ENCODE measurements around the gene HNRNPM.

The HNRNPM gene

DNA sequence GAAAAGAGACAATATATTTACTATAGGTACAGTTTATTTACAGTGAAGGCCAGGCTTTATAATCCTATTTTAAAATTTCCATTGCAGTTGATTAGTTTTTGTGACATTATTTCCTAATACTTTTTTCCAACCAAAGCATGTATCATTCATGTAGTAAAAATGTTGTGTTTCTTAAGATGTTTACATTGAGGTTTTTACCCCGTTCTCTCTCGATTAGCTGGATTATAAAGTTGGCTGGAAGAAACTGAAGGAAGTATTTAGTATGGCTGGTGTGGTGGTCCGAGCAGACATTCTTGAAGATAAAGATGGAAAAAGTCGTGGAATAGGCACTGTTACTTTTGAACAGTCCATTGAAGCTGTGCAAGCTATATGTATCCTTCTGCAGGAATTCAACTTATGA, 21.2 kb downstream of the HNRNPM start:
- TF ChIP-seq, protein P1, sequence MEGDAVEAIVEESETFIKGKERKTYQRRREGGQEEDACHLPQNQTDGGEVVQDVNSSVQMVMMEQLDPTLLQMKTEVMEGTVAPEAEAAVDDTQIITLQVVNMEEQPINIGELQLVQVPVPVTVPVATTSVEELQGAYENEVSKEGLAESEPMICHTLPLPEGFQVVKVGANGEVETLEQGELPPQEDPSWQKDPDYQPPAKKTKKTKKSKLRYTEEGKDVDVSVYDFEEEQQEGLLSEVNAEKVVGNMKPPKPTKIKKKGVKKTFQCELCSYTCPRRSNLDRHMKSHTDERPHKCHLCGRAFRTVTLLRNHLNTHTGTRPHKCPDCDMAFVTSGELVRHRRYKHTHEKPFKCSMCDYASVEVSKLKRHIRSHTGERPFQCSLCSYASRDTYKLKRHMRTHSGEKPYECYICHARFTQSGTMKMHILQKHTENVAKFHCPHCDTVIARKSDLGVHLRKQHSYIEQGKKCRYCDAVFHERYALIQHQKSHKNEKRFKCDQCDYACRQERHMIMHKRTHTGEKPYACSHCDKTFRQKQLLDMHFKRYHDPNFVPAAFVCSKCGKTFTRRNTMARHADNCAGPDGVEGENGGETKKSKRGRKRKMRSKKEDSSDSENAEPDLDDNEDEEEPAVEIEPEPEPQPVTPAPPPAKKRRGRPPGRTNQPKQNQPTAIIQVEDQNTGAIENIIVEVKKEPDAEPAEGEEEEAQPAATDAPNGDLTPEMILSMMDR (IDR thresholded peaks at IDR 0.05; ENCODE audit: low read depth, low read length, missing control alignments): no peak
- no peak for DNase-seq (ENCODE audit: extremely low read depth, low read depth)
- no peak overlapping the region for H3K4me3 ChIP-seq (replicated peaks; ENCODE audit: low read depth, low read length)

- no peak overlapping the region for H3K4me3 ChIP-seq (replicated peaks; ENCODE audit: low read depth, low read length)
- TF ChIP-seq, protein P1 (IDR thresholded peaks at IDR 0.05; ENCODE audit: low read depth, low read length, missing control alignments): no peak
- no peak for DNase-seq (ENCODE audit: extremely low read depth, low read depth)
Measured at GRCh38 chr19:8468124-8468523, 23.3 kb downstream of the HNRNPM start.

DNA sequence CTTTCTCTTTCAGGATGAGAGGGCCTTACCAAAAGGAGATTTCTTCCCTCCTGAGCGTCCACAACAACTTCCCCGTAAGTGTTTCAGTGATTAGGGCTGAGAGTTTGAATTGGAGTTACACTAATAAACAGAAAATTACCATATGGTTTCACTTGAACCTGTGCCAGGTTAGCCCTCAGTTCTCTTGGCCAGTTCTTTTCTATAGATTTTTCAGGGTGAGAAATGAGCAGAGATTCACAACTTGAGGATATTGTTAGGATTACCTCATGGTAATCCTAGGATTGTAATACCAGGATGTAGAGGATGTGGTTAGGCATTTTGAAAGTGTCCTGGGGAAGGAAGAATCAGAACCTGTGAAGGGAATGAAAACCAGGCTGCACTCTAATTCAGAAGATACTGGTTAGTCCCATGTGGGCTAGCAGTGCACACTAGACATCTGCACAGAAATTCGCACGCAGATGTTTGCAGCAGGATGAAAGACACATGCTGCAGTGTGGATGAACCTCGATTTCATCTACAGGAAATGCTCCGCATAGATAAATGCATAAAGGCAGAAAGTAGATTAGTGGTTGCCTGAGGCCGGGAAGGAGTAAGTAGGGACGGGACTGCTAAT, 24.1 kb downstream of the HNRNPM start:
- TF ChIP-seq, protein P1 (IDR thresholded peaks at IDR 0.05; ENCODE audit: low read depth, low read length, missing control alignments): no peak
- H3K4me3 ChIP-seq (replicated peaks; ENCODE audit: low read depth, low read length): no peak overlapping the region
- DNase-seq (ENCODE audit: extremely low read depth, low read depth): peak; percentile 65

- TF ChIP-seq, protein P1 (IDR thresholded peaks at IDR 0.05; ENCODE audit: low read depth, low read length, missing control alignments): no peak
- H3K4me3 ChIP-seq (replicated peaks; ENCODE audit: low read depth, low read length): no peak overlapping the region
- DNase-seq (ENCODE audit: extremely low read depth, low read depth): no peak
Measured at GRCh38 chr19:8469613-8470368, 25.0 kb downstream of the HNRNPM start.

- no peak for DNase-seq (ENCODE audit: extremely low read depth, low read depth)
- TF ChIP-seq, protein P1 (IDR thresholded peaks at IDR 0.05; ENCODE audit: low read depth, low read length, missing control alignments): no peak
- H3K4me3 ChIP-seq (replicated peaks; ENCODE audit: low read depth, low read length): no peak overlapping the region
Measured at GRCh38 chr19:8473648-8474476, 29.1 kb downstream of the HNRNPM start.

DNA sequence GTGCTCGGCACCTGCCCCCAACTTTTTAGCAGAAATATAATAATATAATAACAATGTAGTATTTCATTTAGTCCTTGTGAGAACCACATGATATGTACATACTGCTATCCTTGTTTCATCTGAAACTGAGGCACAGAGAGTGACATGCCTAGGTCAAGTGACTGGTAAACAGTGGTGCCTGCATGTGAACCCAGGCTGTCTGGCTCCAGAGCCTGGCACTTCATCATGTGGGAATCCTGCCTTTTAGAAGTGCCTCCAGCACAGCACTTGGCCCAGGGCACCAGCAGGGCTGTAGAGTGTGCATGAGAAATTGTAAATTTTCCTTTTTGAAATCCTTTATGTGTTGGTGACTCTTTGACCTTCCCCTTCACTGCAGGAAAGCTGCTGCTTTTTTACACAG, 30.2 kb downstream of the HNRNPM start:
- DNase-seq (ENCODE audit: extremely low read depth, low read depth): no peak
- H3K4me3 ChIP-seq (replicated peaks; ENCODE audit: low read depth, low read length): no peak overlapping the region
- TF ChIP-seq, protein P1 (IDR thresholded peaks at IDR 0.05; ENCODE audit: low read depth, low read length, missing control alignments): no peak
